Measurements from ENCODE around the gene SLC43A2.

GRCh38 chr17:1561420-1562175 is 67.0 kb downstream of the SLC43A2 start:
- TF ChIP-seq CTCF (IDR thresholded peaks at IDR 0.05) (no peak), POLR2AphosphoS5 (IDR thresholded peaks at IDR 0.05) (no peak), POLR2A (IDR thresholded peaks at IDR 0.05) (no peak), EP300 (IDR thresholded peaks at IDR 0.05) (no peak)

Data from stomach (tissue), 4 donors.